ENCODE measurements around the gene NADK. TPM values are rescaled to one million over a fixed set of nuclear protein-coding genes. Genes with fewer than 3 reads are reported as not detected.

Gene NADK
- total and polyA plus RNA-seq, 2 of the 13 experiments (the other 11 are each of a cell fraction or from before 2014, with no cell fraction given), result 56.6 to 60.1 TPM

DNA sequence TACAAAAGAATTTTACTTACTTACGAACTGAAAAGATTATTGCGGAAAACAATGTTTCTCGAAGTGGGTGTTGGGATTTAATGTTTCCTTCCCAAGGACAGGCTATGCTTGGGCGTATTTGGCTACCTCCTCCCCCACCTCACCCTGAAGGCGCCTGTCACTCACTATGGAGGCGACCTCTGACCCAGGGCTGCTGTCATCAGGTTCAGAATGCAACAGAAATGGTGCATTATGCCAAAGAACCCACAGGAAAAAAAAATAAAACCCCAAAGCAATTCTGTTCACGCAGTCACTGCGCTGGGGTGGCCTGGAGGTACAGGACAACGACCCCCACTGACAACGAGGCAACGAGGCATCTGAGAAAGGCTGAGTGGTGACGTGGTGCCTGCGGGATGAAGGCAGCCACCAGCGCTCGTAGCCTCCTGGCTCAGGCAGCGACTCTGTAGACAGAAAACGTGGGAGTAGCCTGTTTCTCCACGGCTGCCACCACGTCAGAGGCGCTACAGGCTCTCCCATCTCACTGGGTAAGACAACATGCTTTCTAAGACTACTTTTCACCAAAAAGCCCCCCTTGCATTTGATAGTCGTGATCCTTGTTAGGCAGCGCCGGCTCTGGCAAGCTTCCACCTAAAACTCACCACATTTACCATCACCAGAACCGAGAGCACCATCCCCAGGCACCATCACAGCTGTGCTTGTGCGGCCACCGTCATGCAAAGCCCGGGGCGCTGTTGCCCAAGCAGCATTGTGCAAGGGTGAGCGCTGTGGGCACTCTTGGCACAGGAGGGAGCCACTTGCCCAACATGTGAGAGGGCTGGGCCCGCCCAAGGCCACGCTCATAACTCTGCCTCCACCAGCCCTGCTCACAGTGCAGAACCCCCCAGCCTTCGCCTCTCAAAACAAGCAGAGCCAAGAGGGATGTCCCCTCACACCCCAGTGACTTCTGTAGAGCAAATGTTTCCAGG, 14.3 kb downstream of the NADK start (continued):
- 0 out of 2 replicates have a peak, but pooled peaks have one; percentile 57 for TF ChIP-seq HNRNPL (IDR thresholded peaks at IDR 0.05; ENCODE audit: low read depth, low read length)

DNA sequence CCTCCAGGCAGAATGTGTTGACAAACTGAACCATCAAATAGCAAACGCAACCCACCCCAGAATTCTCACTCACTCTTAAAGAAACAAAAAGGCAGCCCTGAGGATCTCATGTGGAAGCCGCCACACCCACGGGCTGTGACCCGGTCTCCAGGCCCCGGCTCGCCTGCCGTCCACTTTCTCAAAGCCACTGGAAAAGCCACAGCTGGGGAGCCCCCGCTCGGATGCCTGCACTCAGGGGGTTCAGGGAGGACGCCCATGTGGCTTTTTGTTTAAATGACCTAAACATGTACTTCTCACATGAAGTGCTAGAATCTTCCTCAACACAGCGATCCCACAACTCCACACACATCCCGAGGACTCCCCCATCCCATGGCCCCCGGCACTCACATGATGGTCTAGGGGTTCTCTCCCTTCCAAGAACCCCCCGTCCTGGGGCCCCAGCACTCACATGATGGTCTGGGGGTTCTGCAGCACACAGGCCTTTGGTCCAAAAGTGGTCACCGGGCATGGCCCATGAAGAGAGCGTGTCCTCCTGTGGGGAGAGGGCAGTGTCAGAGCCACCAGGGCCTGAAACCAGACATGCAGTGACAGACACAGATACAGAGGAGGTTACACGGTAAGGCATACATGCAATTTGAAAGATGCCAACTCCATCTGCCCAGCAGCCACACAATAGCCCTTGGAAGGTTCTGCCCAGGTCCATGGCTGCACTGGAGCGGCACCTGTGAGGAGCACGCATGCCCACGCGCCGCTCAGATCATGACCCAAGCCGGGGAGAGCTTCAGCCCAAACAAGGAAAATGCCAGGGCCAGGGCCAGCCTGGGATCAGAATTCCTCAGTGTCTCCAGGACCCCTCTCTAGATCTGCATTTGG, 16.5 kb downstream of the NADK start:
- no peak overlapping the region for H3K4me3 ChIP-seq (replicated peaks in 1 of 3; ENCODE audit: insufficient read depth in 1 of 3, low read depth in 2 of 3, low read length in 3 of 3)
- H3K27me3 ChIP-seq (ENCODE audit: control insufficient read depth in 1 of 2, insufficient read depth in 2 of 2, low read length in 2 of 2), result no peaks in the 10 kb centered on the region
- H2AFZ ChIP-seq (ENCODE audit: low read length), result no peak overlapping the region
- FAIRE-seq (no peak), ATAC-seq (no peak), DNase-seq (ENCODE audit: low spot score) (no peak)
- peaks cover 21% of the 10 kb centered on the region for H3K4me1 ChIP-seq (ENCODE audit: insufficient read depth, low read length)
- 98% methylated on average over 17 of the region's 23 CpGs for WGBS (ENCODE audit: low lambda C conversion rate)
- H3K36me3 ChIP-seq (replicated peaks in 1 of 2; ENCODE audit: control insufficient read depth in 1 of 2, insufficient read depth in 2 of 2, low read length in 2 of 2), result peaks cover 33 to 70% of the 10 kb centered on the region in 2 experiments
- H3K9me3 ChIP-seq (ENCODE audit: low read length), result no peaks in the 10 kb centered on the region
- ChIA-PET CTCF (ENCODE audit: low intra/inter-chr PET ratio, low total read pairs) (no interaction called here), POLR2A (no interaction called here)
- no peak overlapping the region for H3K4me2 ChIP-seq (ENCODE audit: low read depth, low read length)
- H3K9ac ChIP-seq (ENCODE audit: insufficient read depth, low read depth, low read length), result no peak overlapping the region
- H4K20me1 ChIP-seq (ENCODE audit: insufficient read depth, low read length), result no peaks in the 10 kb centered on the region
- H3K27ac ChIP-seq (ENCODE audit: extremely low read length, insufficient read depth, low read length), result no peak overlapping the region
- in situ Hi-C loops (cut with HindIII; ENCODE audit: extremely low pct_ligation_motif_present, low pct_unique_long_range_greater_than_20kb), result no loop called here
- peaks cover 10% of the 10 kb centered on the region for H3K79me2 ChIP-seq (ENCODE audit: insufficient read depth, low read length)
- intact Hi-C loops (cut with micrococcal nuclease; ENCODE audit: unreplicated experiment), result no loop called here
- no TSS peak for BruUV-seq (replicated peaks)
- TF ChIP-seq, protein P1, sequence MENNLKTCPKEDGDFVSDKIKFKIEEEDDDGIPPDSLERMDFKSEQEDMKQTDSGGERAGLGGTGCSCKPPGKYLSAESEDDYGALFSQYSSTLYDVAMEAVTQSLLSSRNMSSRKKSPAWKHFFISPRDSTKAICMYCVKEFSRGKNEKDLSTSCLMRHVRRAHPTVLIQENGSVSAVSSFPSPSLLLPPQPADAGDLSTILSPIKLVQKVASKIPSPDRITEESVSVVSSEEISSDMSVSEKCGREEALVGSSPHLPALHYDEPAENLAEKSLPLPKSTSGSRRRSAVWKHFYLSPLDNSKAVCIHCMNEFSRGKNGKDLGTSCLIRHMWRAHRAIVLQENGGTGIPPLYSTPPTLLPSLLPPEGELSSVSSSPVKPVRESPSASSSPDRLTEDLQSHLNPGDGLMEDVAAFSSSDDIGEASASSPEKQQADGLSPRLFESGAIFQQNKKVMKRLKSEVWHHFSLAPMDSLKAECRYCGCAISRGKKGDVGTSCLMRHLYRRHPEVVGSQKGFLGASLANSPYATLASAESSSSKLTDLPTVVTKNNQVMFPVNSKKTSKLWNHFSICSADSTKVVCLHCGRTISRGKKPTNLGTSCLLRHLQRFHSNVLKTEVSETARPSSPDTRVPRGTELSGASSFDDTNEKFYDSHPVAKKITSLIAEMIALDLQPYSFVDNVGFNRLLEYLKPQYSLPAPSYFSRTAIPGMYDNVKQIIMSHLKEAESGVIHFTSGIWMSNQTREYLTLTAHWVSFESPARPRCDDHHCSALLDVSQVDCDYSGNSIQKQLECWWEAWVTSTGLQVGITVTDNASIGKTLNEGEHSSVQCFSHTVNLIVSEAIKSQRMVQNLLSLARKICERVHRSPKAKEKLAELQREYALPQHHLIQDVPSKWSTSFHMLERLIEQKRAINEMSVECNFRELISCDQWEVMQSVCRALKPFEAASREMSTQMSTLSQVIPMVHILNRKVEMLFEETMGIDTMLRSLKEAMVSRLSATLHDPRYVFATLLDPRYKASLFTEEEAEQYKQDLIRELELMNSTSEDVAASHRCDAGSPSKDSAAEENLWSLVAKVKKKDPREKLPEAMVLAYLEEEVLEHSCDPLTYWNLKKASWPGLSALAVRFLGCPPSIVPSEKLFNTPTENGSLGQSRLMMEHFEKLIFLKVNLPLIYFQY (CRISPR knock-in tag; IDR thresholded peaks at IDR 0.05; ENCODE audit: borderline replicate concordance), result no peak
- TF ChIP-seq SP140L (CRISPR knock-in tag; IDR thresholded peaks at IDR 0.05; ENCODE audit: borderline replicate concordance), result no peak
- no peak for TF ChIP-seq ZNF407 (CRISPR knock-in tag; IDR thresholded peaks at IDR 0.05; ENCODE audit: not compliant biosample characterization)
- no peak for TF ChIP-seq KDM2A (CRISPR knock-in tag; IDR thresholded peaks at IDR 0.05; ENCODE audit: borderline replicate concordance, low read depth)
- TF ChIP-seq ZNF10 (CRISPR knock-in tag; IDR thresholded peaks at IDR 0.05; ENCODE audit: borderline replicate concordance, low read depth), result no peak

All from HepG2 (cell line).